Measurements from ENCODE around the gene BRD3. TPM values are rescaled to one million over a fixed set of nuclear protein-coding genes. Genes with fewer than 3 reads are reported as not detected.

The BRD3 gene
- total RNA-seq, 1 experiment from 2014 or later, result 47.3 TPM

DNA sequence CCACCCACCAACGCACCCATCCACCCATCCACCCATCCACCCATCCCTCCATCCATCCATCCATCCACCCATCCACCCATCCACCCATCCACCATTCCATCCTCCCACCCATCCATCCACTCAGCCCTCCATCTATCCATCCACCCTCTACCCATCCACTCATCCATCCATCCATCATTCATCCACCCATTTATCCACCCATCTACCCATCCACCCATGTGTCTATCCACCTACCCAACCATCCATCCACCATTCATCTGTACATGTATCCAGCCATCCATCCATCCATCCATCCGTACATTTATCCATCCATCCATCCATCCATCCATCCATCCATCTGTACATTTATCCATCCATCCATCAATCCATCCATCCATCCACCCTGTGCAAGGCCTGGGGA, 64.6 kb downstream of the BRD3 start:
- H3K9me2 ChIP-seq (ENCODE audit: insufficient read depth), result no peaks in the 10 kb centered on the region
- DNase-seq, result no peak
- no peak overlapping the region for H3K4me3 ChIP-seq
- H2AFZ ChIP-seq, result no peak overlapping the region
- BruUV-seq (replicated peaks), result no TSS peak
- TF ChIP-seq, protein P1, sequence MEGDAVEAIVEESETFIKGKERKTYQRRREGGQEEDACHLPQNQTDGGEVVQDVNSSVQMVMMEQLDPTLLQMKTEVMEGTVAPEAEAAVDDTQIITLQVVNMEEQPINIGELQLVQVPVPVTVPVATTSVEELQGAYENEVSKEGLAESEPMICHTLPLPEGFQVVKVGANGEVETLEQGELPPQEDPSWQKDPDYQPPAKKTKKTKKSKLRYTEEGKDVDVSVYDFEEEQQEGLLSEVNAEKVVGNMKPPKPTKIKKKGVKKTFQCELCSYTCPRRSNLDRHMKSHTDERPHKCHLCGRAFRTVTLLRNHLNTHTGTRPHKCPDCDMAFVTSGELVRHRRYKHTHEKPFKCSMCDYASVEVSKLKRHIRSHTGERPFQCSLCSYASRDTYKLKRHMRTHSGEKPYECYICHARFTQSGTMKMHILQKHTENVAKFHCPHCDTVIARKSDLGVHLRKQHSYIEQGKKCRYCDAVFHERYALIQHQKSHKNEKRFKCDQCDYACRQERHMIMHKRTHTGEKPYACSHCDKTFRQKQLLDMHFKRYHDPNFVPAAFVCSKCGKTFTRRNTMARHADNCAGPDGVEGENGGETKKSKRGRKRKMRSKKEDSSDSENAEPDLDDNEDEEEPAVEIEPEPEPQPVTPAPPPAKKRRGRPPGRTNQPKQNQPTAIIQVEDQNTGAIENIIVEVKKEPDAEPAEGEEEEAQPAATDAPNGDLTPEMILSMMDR (conservative IDR thresholded peaks at IDR 0.05), result no peak
- no peak for TF ChIP-seq EZH2 (IDR thresholded peaks at IDR 0.05; ENCODE audit: low read depth)
- POLR2A ChIA-PET (ENCODE audit: unreplicated experiment), result no interaction called here
- no peaks in the 10 kb centered on the region for H3K4me1 ChIP-seq (replicated peaks; ENCODE audit: insufficient read depth)
- no peaks in the 10 kb centered on the region for H3F3A ChIP-seq (ENCODE audit: insufficient read depth, low read depth)
- no peaks in the 10 kb centered on the region for H3K9me3 ChIP-seq (ENCODE audit: insufficient read depth, low read depth)
- CTCF ChIA-PET, result no interaction called here
- no peaks in the 10 kb centered on the region for H4K20me1 ChIP-seq (ENCODE audit: insufficient read depth)
- H3K27me3 ChIP-seq (ENCODE audit: insufficient read depth, low read depth), result peaks cover 3% of the 10 kb centered on the region; the same call in 1 of the 2 replicates
- no peaks in the 10 kb centered on the region for H3K36me3 ChIP-seq (ENCODE audit: low read depth)
- no peak overlapping the region for H3K4me2 ChIP-seq
- H3K27ac ChIP-seq, result no peak overlapping the region
- intact Hi-C loops (cut with micrococcal nuclease; ENCODE audit: unreplicated experiment), result no loop called here
- H3K79me2 ChIP-seq (ENCODE audit: low read depth), result no peaks in the 10 kb centered on the region

DNA sequence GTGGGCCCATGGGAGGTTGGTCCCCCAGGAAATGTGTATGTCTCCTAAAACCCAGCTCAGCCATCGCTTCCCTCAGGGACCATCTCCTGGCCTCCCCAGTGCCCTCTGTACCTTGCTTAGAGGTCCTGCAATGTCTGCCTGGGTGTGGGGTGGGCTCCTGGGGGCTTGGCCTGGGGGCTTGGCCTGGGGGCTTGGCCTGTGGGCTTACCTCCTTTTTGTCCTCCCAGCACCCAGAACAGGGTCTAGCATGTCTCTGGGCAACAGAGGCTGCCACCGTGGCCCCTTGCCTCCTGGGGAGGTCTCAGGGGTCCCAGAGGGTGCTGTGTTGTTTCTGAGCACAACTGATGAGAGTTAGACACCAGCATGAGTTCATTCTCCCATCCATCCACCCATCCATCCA, 65.0 kb downstream of the BRD3 start:
- Histone ChIP-seq H3K36me3 (ENCODE audit: low read depth) (no peaks in the 10 kb centered on the region), H3K9me3 (ENCODE audit: insufficient read depth, low read depth) (no peaks in the 10 kb centered on the region), H2AFZ (no peak overlapping the region), H3K4me1 (replicated peaks; ENCODE audit: insufficient read depth) (no peaks in the 10 kb centered on the region), H3K79me2 (ENCODE audit: low read depth) (no peaks in the 10 kb centered on the region), H3K27ac (no peak overlapping the region), H3K27me3 (ENCODE audit: insufficient read depth, low read depth) (peaks cover 3% of the 10 kb centered on the region; the same call in 1 of the 2 replicates), H3K4me3 (no peak overlapping the region), H4K20me1 (ENCODE audit: insufficient read depth) (no peaks in the 10 kb centered on the region), H3K4me2 (no peak overlapping the region), H3K9me2 (ENCODE audit: insufficient read depth) (no peaks in the 10 kb centered on the region), H3F3A (ENCODE audit: insufficient read depth, low read depth) (no peaks in the 10 kb centered on the region)
- ChIA-PET CTCF (no interaction called here), POLR2A (ENCODE audit: unreplicated experiment) (no interaction called here)
- DNase-seq, result no peak
- intact Hi-C loops (cut with micrococcal nuclease; ENCODE audit: unreplicated experiment), result no loop called here
- no TSS peak for BruUV-seq (replicated peaks)
- no peak for TF ChIP-seq EZH2 (IDR thresholded peaks at IDR 0.05; ENCODE audit: low read depth)
- TF ChIP-seq, protein P1 (conservative IDR thresholded peaks at IDR 0.05), result no peak

DNA sequence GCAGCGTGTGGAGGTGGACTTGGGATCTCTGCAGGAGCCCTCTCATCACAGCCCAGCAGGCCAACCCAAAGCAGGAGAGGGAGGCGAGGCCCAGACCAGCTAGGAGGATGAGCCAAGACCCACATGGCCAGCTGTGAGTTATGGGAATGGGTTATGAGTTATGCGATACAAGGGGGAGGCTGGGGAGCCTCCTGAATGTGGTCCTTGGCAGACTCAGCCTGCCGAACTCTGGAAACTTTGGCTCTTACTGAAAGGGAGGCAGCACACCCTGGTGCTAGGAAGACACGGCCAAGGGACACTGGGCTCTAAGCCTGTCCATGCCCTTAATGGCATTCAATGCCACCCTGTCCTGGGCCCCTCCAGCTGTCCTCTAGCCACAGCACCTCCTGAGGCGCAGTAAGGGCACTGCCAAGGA, 68.0 kb downstream of the BRD3 start:
- no peak for DNase-seq
- H3K9me3 ChIP-seq (ENCODE audit: insufficient read depth, low read depth), result no peaks in the 10 kb centered on the region
- CTCF ChIA-PET, result no interaction called here
- no peaks in the 10 kb centered on the region for H3K4me1 ChIP-seq (replicated peaks; ENCODE audit: insufficient read depth)
- POLR2A ChIA-PET (ENCODE audit: unreplicated experiment), result no interaction called here
- intact Hi-C loops (cut with micrococcal nuclease; ENCODE audit: unreplicated experiment), result no loop called here
- no peak overlapping the region for H3K4me2 ChIP-seq
- H3K27me3 ChIP-seq (ENCODE audit: insufficient read depth, low read depth), result no peaks in the 10 kb centered on the region
- no peak overlapping the region for H3K27ac ChIP-seq
- no peaks in the 10 kb centered on the region for H4K20me1 ChIP-seq (ENCODE audit: insufficient read depth)
- no peak overlapping the region for H3K4me3 ChIP-seq
- no peaks in the 10 kb centered on the region for H3K79me2 ChIP-seq (ENCODE audit: low read depth)
- no peaks in the 10 kb centered on the region for H3F3A ChIP-seq (ENCODE audit: insufficient read depth, low read depth)
- BruUV-seq (replicated peaks), result no TSS peak
- no peaks in the 10 kb centered on the region for H3K36me3 ChIP-seq (ENCODE audit: low read depth)
- H2AFZ ChIP-seq, result no peak overlapping the region
- no peaks in the 10 kb centered on the region for H3K9me2 ChIP-seq (ENCODE audit: insufficient read depth)
- TF ChIP-seq, protein P1 (conservative IDR thresholded peaks at IDR 0.05), result no peak
- no peak for TF ChIP-seq EZH2 (IDR thresholded peaks at IDR 0.05; ENCODE audit: low read depth)
